HG03521 (cell line): ENCODE results near the gene LMNB1.
"Not testable (repeated sequence)": the region's sequence is repeated elsewhere in the genome, so short reads cannot be mapped to it uniquely, and the experiment has no call there.

Experiments used
- ATAC-seq: cut with Tn5 transposase; IDR thresholded peaks from one replicate; pipeline ENCODE4 v1.9.1; 2021; ENCODE audit warnings: mild to moderate bottlenecking, moderate library complexity; ENCODE audit not compliant: unreplicated experiment

LMNB1 gene

DNA sequence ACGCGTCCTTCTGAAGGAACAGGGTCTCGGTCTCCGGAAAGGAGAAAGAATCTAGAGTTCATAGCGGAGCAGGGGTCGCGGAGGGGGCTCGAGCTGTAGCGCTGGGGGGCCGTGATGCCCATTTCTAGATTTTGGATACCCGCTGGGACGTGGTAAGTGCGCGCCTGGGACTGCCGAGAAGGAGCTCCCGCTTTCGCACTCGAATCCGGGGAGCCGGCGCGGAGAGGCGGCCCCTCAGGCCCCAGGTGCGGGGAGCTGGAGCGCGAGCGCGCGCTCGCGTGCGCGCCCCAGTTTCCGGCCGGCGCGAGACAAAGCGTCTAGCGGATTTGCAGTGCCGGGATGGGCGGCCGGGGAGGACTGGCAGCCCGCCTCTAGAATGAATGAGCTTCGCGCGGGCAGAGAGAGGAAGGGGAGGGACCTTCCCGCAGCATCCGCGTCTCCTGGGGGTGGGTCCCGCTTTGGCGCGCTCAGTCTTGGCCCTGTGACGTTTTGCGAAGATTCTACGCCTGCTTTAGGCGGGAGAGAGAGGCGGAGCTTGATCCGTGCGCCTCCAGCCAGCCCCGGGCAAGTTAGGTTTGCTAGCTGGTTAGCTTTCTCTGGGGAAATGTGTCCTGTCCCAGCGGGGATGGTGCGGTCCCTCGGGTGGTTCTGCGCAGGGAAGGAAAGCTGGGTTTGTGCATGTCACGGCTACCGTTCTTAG, 1.2 kb downstream of the LMNB1 start:
- ATAC-seq, result peak; percentile 63

DNA sequence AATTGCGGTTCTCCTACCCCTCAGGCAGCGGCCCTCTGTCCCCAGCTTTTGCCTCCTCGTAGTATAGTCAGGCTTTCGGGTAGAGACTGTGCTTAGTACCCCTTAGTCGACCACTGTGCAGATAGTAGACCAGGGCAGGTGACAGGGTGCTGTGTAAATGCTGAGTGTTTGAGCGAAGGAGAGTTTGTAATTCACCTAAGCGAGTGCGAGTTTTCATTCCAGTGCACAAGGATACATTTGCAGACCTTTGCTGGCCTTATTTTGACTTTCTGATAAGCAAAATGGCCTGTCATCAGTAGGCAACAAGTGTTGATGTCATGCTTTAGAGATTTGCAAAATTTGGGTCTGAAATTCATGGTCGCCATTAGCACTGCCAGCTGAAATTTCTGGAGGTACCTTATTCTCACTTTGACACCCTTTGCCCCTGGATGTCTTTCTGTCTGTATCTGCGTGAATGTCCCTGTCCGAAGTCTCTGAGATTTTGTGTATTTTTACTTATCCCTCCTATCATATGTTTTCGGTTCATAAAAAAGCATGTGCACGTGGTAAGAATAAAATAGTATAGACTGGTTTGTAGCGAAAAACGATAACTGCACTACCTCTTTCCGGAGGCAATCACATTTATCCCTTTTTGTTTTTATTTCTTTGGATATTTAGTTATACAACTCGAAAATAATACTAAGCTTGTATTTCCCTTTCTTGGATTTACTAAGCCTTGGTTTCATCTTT, 1.9 kb downstream of the LMNB1 start:
- ATAC-seq, result peak; percentile 2

DNA sequence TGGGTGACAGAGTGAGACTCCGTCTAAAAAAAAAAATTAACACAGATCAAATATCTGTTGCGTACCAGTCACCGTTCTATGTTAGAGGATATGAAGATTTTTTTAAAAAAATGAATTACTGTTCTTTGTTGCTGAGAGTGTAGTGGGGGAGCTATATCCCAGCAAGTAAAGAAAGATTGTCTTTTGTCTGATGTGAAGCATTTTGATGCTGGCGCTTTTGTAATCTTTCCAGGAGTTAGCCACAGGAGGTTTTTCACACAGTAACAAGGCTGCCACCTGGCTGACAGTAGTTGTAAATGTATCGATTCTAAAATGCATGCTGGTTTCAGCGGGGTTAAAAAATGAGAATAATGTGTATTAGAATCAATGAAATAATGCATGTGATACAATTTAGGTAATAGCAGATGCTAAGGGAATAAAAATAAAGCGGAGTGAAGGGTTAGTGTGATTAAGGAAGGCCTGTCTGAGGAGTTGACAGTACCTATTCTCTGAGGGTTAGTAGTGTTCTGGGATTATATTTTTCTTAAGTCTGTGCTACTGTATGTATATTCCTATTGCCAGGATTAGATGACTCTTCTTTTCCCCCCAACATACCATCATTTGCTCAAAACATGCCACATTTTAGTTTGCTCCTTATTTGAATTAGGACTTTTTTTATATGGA, 3.4 kb downstream of the LMNB1 start:
- no peak for ATAC-seq

DNA sequence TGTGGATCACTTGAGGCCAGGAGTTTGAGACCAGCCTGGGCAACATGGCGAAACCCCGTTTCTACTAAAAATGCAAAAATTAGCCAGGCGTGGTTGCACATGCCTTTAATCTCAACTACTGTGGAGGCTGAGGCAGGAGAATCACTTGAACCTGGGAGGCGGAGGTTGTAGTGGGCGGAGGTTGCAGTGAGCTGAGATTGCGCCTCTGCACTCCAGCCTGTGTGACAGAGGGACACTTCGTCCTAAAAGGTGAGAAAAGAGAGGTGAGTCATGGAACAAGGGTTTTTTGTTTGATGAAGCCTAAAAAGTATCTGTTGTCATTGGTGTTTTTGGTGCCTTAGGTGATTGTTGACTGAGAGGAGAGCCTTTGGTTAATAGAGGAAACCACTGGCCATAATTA, 11.5 kb downstream of the LMNB1 start:
- ATAC-seq, result not testable (repeated sequence)

DNA sequence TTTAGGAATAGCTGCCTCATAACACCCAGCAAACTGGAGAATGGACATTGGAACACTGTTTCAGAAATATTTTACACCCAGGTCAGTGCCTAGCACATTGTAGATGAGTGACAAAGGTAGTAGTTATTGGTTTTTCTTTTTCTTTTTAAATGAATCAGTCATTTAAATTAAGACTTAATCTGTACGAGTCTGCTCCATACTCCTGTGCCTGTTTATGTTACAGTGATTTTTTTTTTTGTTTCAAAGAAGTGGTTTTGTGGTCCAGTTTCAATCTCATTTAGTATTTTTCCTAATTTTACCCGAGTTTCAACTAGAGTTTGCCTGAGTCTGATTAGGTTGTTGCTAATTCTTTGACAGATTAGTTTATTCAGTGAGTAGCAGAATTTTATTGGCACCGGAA, 16.2 kb downstream of the LMNB1 start:
- ATAC-seq, result no peak

DNA sequence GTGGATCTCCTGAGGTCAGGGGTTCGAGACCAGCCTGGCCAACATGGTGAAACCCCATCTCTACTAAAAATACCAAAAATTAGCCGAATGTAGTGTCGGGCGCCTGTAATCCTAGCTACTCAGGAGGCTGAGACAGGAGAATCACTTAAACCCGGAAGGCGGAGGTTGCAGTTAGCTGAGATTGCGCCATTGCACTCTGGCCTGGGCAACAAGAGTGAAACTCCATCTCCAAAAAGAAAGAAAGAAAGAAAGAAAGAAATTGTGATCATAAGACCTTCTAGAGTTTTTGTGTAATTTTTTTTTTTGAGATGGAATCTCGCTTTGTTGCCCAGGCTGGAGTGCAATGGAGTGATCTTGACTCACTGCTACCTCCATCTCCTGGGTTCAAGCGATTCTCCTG, 16.7 kb downstream of the LMNB1 start:
- not testable (repeated sequence) for ATAC-seq

DNA sequence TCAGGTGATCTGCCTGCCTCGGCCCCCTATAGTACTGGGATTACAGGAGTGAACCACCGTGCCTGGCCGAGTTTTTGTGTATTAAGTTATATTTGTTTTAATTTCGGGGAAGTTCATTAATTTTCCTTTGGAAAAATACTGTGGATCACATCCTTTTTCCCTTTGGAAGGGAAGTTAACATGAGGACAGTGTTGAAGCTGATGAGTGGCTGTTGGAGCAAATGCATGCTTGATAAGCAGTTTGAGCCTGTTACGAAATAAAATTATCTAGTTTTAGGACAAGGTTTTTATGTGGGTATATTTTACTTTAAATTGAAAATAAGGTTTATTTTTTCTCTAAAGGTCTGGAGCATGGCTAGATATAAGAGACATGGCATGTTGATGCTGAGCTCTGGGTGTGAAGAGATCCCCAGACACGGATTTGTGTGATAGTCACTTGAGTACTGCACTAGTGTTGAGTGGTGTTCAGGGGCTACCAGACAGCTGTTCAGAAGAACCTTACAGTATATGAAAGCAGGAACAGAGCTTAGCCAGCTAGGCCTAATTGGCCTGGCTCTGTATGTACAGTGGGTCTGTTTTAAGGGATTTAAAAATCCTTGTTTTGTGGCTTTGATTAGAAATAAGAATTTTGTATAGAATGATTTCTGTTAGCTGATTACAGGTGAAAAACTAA, 17.4 kb downstream of the LMNB1 start:
- ATAC-seq, result no peak

DNA sequence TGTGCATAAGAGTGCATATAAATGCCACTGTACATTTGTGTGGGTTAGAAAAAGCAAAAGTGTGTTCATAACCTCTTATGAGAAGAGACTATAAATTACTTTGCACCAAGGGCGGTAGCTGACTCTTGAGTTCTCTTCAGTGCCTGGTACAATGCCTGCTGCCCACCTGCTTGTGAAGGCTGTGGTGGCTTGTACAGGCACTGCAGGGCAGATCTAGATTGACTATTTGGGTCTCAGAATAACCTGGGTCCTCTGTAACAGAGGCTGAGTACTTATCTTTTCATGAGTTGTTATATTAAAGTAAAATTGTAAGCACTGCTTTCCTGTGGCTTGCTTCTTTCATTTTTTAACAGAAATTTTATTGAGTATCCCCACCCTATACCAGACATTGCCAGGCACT, 22.8 kb downstream of the LMNB1 start:
- ATAC-seq, result no peak

DNA sequence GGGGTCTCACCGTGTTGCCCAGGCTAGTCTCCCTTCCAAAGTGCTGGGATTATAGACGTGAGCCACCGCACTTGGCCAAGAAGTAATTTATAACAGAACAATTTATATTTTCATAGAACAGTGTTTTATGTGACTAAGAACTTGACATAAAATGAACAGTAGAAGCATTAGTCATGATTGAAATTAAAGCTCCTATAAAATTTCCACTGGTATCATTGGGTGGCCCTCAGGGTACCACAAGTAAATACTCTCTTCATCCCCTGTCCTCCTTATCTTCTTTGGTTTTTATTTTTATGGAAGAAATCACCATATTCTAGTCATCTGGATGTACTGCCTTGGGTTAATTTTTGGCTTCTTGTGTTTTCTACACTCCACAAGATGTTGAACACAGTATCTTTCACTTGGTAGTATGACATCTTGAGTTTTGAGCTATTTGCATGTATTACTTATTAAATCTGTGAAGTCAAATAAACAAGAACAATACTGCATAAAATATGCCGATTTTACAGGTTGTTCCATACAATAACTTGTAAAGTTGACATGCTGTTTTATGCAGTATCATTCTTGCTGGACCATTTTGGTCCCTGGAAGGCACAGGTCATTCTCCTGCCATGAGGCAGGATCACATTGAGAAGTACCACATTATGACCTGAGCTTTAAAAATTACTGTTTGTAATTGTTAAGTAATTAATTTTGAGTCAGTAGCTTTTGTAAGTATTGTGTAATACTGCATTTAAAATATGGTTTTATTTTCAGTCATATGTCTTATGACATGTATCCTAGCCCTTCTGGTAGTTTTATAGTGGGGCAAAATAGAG, 24.4 kb downstream of the LMNB1 start:
- ATAC-seq, result no peak

DNA sequence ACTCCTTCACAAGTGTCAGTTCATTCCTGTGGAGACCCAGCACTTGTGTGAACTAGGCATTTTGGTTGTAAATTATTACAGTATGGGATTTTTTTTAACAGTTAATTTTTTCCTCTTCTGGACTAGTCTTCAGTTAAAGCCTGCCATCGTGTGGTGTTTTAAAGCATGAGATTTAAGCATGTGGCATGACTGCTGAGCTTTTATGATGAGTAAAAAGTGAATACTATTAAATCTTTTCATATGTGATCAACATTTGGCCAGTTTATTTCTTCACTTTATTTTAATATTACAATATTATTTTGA, 25.0 kb downstream of the LMNB1 start:
- ATAC-seq, result no peak

DNA sequence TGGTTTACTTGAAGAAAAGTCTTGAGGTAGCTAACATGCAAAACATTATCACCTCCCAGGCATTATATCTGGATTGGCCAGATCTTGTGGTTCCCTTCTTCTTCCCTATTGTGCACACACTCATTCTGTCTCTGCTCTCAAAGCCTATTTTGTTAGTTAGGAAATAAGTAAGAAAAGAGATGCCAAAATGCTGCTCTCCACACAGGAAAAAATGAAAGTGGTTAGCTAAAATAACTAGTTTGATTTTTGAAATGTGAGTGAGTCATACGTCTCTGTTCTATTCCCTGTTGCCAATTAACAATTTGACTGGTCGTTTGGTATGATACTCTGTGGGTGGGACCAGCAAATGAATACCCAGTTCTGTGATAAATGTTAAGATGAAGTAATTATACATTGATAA, 28.1 kb downstream of the LMNB1 start:
- no peak for ATAC-seq

DNA sequence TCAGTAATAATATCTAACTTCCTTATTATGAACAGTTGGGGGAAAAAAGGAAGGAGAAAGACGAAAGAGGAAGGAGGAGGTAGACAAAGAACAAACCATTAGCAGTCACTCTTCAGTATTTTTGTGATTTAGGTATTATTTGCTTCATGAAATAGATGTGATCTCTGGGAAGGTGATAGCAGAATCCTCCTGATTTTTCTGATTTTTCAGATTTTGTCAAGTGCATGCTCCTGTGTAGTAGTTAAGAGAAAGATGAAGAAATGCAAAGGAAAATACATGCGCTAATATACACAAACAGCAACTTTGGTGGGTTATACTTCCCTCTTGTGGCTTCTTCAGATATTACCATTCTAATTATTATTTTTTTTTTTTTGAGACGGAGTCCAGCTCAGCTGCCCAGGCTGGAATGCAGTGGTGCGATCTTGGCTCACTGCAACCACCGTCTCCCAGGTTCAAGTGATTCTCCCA, 31.6 kb downstream of the LMNB1 start:
- ATAC-seq, result peak; percentile 37

DNA sequence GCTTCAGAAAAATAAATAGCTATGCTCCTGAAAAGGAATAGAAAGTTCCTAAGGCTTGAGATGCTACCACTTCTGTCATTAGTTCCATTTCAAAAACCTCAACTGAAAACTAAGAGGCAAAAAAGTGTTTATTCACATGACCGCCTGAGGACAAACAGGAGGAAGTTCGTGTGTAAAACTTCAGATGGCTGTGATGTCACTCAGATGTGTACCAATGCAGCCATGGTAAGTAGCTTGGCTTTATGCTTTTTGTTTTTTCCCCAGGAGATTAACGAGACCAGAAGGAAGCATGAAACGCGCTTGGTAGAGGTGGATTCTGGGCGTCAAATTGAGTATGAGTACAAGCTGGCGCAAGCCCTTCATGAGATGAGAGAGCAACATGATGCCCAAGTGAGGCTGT, 33.0 kb downstream of the LMNB1 start:
- no peak for ATAC-seq

DNA sequence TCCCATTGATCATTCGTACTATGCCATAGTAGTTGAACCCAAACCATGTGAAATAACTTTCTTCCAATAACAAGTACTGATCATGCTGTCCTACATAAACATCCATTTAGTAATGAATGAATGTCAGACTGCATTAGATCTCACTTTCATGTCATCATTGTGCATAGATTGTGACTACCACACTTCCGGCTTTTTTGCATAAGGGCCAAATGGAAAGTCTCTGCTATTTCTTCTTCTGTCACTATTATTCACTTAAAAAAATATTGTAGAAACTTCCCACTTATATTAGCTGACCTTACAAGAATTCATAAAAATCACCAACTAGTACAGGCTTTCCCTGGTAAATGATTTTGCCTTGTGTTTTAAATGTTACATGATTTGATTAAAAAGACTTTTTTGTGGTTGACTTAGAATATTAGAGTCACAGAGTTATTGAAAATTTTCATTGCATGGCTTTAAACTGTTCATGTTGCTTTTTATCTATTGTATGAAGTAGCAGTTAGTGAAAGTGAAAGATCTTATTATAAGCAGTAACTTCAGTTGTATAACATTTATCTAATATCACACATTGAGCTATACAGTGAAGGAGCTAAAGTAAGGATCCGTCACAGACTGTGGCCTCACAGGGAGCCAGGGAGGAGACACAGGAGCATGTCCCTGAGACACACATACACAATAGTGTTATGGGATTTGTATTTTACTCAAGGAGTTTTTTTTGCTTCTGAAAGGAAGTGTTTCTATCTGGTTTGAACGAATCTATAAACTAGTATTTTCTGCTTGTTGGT, 33.9 kb downstream of the LMNB1 start:
- ATAC-seq, result no peak

DNA sequence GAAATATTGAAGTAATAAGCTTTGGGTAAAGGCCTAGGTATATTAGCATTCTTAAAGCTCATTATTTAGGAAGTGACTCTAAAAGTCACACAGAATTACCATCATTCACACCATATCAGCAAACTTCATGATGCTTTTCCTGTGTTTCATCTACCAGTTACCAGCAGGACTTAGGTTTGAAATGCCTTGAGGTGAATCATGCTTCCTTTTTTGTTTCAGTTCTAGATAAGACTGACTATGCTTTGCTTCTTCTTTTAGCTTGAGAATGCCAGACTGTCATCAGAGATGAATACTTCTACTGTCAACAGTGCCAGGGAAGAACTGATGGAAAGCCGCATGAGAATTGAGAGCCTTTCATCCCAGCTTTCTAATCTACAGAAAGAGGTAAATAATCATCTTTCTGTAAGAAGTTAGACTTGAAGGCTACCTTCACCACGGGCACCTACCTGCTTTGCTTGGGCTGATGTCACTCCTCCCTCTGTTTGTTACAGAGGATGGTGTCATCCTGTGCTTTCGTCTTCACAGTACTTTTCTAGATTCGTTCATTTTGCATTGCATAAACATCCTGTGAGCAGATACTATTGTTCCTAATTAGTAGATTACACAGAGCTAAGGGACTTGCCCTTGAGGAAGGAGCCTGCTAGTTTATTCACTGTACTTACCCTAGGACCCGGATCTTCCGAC, 34.7 kb downstream of the LMNB1 start:
- ATAC-seq, result peak; percentile 40

DNA sequence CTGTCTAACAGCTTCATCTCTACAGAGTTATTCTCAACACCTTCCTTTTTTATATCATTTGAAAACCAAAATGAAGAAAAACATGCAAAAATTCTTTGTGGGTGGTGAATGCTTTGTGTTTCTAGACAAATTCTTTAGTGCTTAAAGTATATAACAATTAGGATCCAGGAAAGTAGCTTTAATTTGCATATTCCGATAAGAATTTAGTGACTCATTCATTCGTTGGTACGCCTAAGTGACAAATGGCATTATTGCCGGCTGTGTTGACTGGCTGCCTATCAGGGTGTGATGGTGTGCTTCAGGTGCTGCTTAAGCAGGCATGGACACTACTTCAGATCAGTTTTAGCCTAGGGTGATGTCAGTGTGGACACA, 35.2 kb downstream of the LMNB1 start:
- no peak for ATAC-seq

DNA sequence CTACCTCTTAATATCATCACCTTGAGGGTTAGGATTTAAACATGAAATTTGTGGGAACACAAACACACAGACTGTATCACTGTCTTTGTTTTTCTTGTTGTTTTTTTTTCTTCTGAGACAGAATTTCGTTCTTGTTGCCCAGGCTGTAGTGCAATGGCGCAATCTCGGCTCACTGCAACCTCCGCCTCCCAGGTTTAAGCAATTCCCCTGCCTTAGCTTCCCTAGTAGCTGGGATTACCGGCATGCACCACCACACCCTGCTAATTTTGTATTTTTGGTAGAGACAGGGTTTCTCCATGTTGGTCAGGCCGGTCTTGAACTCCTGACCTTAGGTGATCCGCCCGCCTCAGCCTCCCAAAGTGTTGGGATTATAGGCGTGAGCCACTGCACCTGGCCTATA, 36.9 kb downstream of the LMNB1 start:
- ATAC-seq, result not testable (repeated sequence)

DNA sequence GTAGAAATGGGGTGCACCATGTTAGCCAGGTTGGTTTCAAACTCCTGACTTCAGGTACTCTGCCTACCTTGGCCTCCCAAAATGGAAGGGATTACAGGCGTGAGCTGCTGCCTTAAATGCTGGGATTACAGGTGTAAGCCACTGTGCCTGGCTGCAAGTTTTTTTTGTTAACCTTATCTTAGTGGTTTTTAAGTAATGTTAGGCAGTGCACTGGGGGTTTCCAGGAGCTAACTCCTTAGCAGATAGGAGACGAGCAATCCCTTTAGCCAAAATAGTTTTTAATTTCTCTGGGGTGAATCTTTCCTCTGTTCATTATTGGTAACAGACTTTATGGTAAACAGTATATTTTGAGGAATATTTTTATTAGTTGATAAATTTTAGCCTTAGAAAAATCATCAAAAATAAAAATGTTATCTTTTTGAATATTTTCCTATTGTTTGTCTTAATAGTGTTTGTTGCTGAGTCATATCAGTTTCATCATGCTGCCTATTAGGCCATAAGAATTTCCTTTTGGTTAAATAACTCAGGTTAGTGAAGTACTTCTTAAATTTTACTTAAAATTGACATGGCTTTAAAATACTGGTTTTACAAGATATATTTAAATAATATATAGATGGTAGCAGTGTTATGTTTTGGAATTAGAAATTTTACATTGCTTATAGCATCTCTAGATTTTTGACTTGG, 37.9 kb downstream of the LMNB1 start:
- ATAC-seq, result no peak

DNA sequence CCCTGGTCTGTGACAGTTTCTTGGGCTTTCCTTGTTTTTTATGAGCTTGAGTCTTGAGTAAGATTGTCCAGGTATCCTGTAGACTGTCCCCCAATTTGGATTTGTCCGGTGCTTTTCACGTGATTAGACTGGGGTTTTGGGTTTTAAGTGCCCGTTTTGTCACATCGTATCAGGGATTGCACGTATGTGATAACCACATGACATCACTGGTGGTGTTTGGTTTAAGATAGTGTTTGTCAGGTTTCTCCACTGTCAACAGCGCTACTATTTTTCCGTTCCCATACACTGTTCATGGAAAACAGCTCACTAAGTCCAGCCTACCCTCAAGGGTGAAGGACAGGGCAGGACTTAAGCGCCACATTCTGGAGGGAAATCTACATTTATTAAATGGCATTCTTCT, 39.7 kb downstream of the LMNB1 start:
- no peak for ATAC-seq
